GM23338 (cell line): ENCODE measurements around the gene RELL1.

Source experiments
- EZH2 ChIP-seq: fragments of 200-600 bp; sonication (generic); IDR thresholded peaks from one replicate; pipeline ENCODE4 v1.8.0; 2017; ENCODE audit warnings: antibody characterized with exemption, mild to moderate bottlenecking, low read depth; ENCODE audit not compliant: unreplicated experiment
- TF ChIP-seq, protein P1 (sequence below): IDR thresholded peaks from one replicate; pipeline ENCODE4 v1.6.1; 2018; ENCODE audit warnings: antibody characterized with exemption; ENCODE audit not compliant: unreplicated experiment

DNA sequence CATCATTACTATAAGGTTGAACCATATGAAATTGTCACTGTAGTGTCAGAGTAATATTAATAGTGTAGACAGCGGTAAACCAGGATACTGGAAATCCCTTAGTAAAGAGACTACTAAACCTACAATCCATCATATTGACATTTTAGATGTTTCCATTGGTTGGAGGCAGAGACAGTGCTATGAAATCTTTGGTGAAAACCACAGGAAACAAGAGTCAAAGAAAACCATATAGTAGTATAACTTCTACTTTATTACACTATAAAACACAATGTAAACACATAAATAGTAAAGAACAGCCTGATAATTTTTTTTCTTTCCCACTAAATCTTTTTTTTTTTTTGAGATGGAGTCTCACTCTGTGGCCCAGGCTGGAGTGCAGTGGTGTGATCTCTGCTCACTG is 15.9 kb downstream of the RELL1 start:
- TF ChIP-seq, protein P1, sequence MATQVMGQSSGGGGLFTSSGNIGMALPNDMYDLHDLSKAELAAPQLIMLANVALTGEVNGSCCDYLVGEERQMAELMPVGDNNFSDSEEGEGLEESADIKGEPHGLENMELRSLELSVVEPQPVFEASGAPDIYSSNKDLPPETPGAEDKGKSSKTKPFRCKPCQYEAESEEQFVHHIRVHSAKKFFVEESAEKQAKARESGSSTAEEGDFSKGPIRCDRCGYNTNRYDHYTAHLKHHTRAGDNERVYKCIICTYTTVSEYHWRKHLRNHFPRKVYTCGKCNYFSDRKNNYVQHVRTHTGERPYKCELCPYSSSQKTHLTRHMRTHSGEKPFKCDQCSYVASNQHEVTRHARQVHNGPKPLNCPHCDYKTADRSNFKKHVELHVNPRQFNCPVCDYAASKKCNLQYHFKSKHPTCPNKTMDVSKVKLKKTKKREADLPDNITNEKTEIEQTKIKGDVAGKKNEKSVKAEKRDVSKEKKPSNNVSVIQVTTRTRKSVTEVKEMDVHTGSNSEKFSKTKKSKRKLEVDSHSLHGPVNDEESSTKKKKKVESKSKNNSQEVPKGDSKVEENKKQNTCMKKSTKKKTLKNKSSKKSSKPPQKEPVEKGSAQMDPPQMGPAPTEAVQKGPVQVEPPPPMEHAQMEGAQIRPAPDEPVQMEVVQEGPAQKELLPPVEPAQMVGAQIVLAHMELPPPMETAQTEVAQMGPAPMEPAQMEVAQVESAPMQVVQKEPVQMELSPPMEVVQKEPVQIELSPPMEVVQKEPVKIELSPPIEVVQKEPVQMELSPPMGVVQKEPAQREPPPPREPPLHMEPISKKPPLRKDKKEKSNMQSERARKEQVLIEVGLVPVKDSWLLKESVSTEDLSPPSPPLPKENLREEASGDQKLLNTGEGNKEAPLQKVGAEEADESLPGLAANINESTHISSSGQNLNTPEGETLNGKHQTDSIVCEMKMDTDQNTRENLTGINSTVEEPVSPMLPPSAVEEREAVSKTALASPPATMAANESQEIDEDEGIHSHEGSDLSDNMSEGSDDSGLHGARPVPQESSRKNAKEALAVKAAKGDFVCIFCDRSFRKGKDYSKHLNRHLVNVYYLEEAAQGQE, result no peak
- TF ChIP-seq EZH2, result no peak
